D341Med (cell line): ENCODE measurements around the gene HRH3.

Experiments used
- DNase-seq: peaks from one replicate; pipeline ENCODE4 v3.0.0; 2012; ENCODE audit warnings: low spot score

Gene HRH3

GRCh38 chr20:62219992-62220665, at the start of gene HRH3:
Gene HRH3 (minus strand): TSS chr20:62220278. CDS start chr20:62219970, 308 bp downstream.
- DNase-seq, result peak; percentile 97

GRCh38 chr20:62269871-62270270, 49.8 kb upstream of the HRH3 start:
- DNase-seq, result no peak

GRCh38 chr20:62269378-62269777, 49.3 kb upstream of the HRH3 start:
- DNase-seq, result no peak

- no peak for DNase-seq
Observed at GRCh38 chr20:62268228-62268900, 48.3 kb upstream of the HRH3 start.

- no peak for DNase-seq
Observed at GRCh38 chr20:62267543-62267942, 47.5 kb upstream of the HRH3 start.

GRCh38 chr20:62266851-62267250, 46.8 kb upstream of the HRH3 start:
- DNase-seq, result no peak

- no peak for DNase-seq
Observed at GRCh38 chr20:62266340-62266739, 46.3 kb upstream of the HRH3 start.

GRCh38 chr20:62265365-62265764, 45.3 kb upstream of the HRH3 start:
- no peak for DNase-seq

- DNase-seq, result no peak
Observed at GRCh38 chr20:62263396-62263795, 43.3 kb upstream of the HRH3 start.

- DNase-seq, result no peak
Observed at GRCh38 chr20:62262064-62262463, 42.0 kb upstream of the HRH3 start.

GRCh38 chr20:62259294-62259565, 39.2 kb upstream of the HRH3 start:
- no peak for DNase-seq

- no peak for DNase-seq
Observed at GRCh38 chr20:62258499-62259293, 38.6 kb upstream of the HRH3 start.

- no peak for DNase-seq
Observed at GRCh38 chr20:62255976-62256375, 35.9 kb upstream of the HRH3 start.

- DNase-seq, result no peak
Observed at GRCh38 chr20:62254021-62254724, 34.1 kb upstream of the HRH3 start.

- DNase-seq, result no peak
Observed at GRCh38 chr20:62253398-62253797, 33.3 kb upstream of the HRH3 start.

GRCh38 chr20:62252342-62252966, 32.4 kb upstream of the HRH3 start:
- no peak for DNase-seq

GRCh38 chr20:62248890-62249560, 28.9 kb upstream of the HRH3 start:
- DNase-seq, result no peak

- DNase-seq, result no peak
Observed at GRCh38 chr20:62246872-62247652, 27.0 kb upstream of the HRH3 start.

GRCh38 chr20:62246431-62246830, 26.4 kb upstream of the HRH3 start:
- no peak for DNase-seq

- DNase-seq, result no peak
Observed at GRCh38 chr20:62245911-62246280, 25.8 kb upstream of the HRH3 start.

- DNase-seq, result no peak
Observed at GRCh38 chr20:62244644-62245108, 24.6 kb upstream of the HRH3 start.
